Coronary artery (tissue), 2 donors: Measurements from ENCODE around the gene PAQR7.

Experiments used
- DNase-seq: peaks from one replicate; pipeline ENCODE4 v3.0.0-alpha.2; 2017; ENCODE audit warnings: low spot score
- H3K27ac ChIP-seq, 2 donors: fragments of 200-600 bp; sonication (generic); one replicate each; pipeline ENCODE4 v1.5.1; 2016 to 2019
- H3K4me3 ChIP-seq: fragments of 200-600 bp; sonication (generic); 2 replicates; pipeline ENCODE4 v1.5.1; 2016; ENCODE audit warnings: mild to moderate bottlenecking, moderate library complexity
- CTCF ChIP-seq: fragments of 200-600 bp; sonication (generic); IDR thresholded peaks from one replicate; pipeline ENCODE4 v1.5.1; 2019; ENCODE audit warnings: antibody characterized with exemption

PAQR7 gene

GRCh38 chr1:25869909-25870606, 5.5 kb downstream of the PAQR7 start:
- no peak for DNase-seq
- no peak overlapping the region for H3K4me3 ChIP-seq
- H3K27ac ChIP-seq, result no peak overlapping the region
- TF ChIP-seq CTCF, result no peak

GRCh38 chr1:25867210-25867991, 8.1 kb downstream of the PAQR7 start:
- no peak for DNase-seq
- H3K4me3 ChIP-seq, result no peak overlapping the region
- H3K27ac ChIP-seq, result no peak overlapping the region
- TF ChIP-seq CTCF, result no peak

GRCh38 chr1:25866288-25866687, 9.2 kb downstream of the PAQR7 start:
- no peak for TF ChIP-seq CTCF
- H3K27ac ChIP-seq, result no peak overlapping the region
- no peak overlapping the region for H3K4me3 ChIP-seq

GRCh38 chr1:25864434-25864833, 11.1 kb downstream of the PAQR7 start:
- Histone ChIP-seq H3K27ac (no peak overlapping the region), H3K4me3 (no peak overlapping the region)
- no peak for DNase-seq
- TF ChIP-seq CTCF, result no peak

More at GRCh38 chr1:25866288-25866687, 9.2 kb downstream of the PAQR7 start:
- no peak for DNase-seq

GRCh38 chr1:25863486-25864262, 11.8 kb downstream of the PAQR7 start:
- no peak for TF ChIP-seq CTCF
- Histone ChIP-seq H3K27ac (no peak overlapping the region), H3K4me3 (no peak overlapping the region)
- no peak for DNase-seq

- H3K4me3 ChIP-seq, result no peak overlapping the region
- no peak for TF ChIP-seq CTCF
- DNase-seq, result no peak
- no peak overlapping the region for H3K27ac ChIP-seq
These were observed 12.6 kb downstream of the PAQR7 start for GRCh38 chr1:25862785-25863485.
